ENCODE results near the gene CLK4. TPM values are rescaled to one million over a fixed set of nuclear protein-coding genes. Genes with fewer than 3 reads are reported as not detected.

The CLK4 gene
- total RNA-seq, 1 experiment from 2014 or later, result 9.8 TPM

GRCh38 chr5:178671602-178672144 is 44.8 kb upstream of the CLK4 start:
- Histone ChIP-seq H3K79me2 (ENCODE audit: insufficient read depth, low read length) (no peaks in the 10 kb centered on the region), H3K4me1 (ENCODE audit: control insufficient read depth in 1 of 2, insufficient read depth in 2 of 2, low read length in 2 of 2) (no peaks in the 10 kb centered on the region), H3K9me3 (ENCODE audit: control insufficient read depth in 1 of 2, insufficient read depth in 1 of 2, low read depth in 1 of 2, low read length in 2 of 2) (no peaks in the 10 kb centered on the region), H3K9ac (ENCODE audit: low read length) (no peak overlapping the region), H3K4me2 (ENCODE audit: low read length) (no peak overlapping the region), H3K27ac (ENCODE audit: low read depth, low read length) (no peak overlapping the region), H2AFZ (ENCODE audit: low read depth, low read length, poor library complexity, severe bottlenecking) (no peak overlapping the region), H4K20me1 (ENCODE audit: insufficient read depth) (no peaks in the 10 kb centered on the region), H3K9me2 (ENCODE audit: insufficient read depth) (no peaks in the 10 kb centered on the region), H3K27me3 (ENCODE audit: insufficient read depth, low read length) (0 out of 2 replicates have a peak, but pooled peaks cover 7% of the 10 kb centered on the region), H3K36me3 (ENCODE audit: control insufficient read depth in 1 of 2, insufficient read depth in 2 of 2, low read length in 2 of 2) (no peaks in the 10 kb centered on the region), H3K4me3 (replicated peaks in 1 of 2; ENCODE audit: low read depth in 1 of 2, low read length in 2 of 2) (no peak overlapping the region)
- no peak for ATAC-seq
- ChIA-PET CTCF (no interaction called here), POLR2A (no interaction called here), RAD21 (ENCODE audit: low non-redundant PET in 1 of 2, low total read pairs in 2 of 2, uncharacterized antibody in 2 of 2, unreplicated experiment in 2 of 2) (no interaction called here)
- TF ChIP-seq SRF (IDR thresholded peaks at IDR 0.05; ENCODE audit: low read depth), result no peak
- no peak for TF ChIP-seq ELF1 (IDR thresholded peaks at IDR 0.05; ENCODE audit: borderline replicate concordance, low read depth)
- no peak for TF ChIP-seq POLR2A (IDR thresholded peaks at IDR 0.05; ENCODE audit: borderline replicate concordance, extremely low read depth, insufficient read depth, insufficient read length)
- no peak for TF ChIP-seq CTCF (IDR thresholded peaks at IDR 0.05 in 2 of 3, conservative IDR thresholded peaks at IDR 0.05 in 1 of 3; ENCODE audit: borderline replicate concordance in 1 of 3, insufficient read depth in 1 of 3, low read depth in 2 of 3, low read length in 2 of 3)
- no peak for TF ChIP-seq EZH2phosphoT487 (IDR thresholded peaks at IDR 0.05; ENCODE audit: borderline replicate concordance)
- TF ChIP-seq CEBPB (IDR thresholded peaks at IDR 0.05; ENCODE audit: low read depth), result no peak
- DNase-seq (ENCODE audit: low read depth, low spot score), result no peak
- intact Hi-C loops (cut with micrococcal nuclease), result no loop called here
- BruUV-seq (replicated peaks), result no TSS peak

DNA sequence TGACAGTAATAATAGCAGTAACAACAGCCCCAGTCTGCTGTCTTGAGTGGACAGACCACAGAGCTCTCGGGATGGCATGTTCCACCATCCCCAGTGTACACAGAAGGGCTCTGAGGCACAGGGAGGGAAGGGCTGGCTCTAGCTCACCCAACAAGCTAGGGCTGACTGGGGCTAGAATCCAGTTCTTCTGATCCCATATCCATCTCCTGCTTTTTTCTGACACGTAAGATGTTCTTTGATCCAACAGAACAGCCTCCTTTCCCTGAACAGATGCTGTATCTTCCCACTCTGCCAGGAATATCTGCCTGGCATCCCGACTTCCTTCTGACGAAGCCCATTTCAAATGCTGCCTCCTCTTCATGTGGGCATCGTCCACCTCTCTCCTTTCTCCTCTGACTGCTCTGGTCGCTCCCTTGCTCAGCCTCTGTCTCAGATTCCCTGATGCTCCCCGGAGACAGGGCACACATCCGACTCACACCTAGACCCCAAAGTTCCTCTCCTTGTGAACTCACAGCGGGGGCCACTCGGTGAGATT is 43.6 kb upstream of the CLK4 start:
- DNase-seq (ENCODE audit: low read depth, low spot score) (no peak), ATAC-seq (no peak)
- ChIA-PET RAD21 (ENCODE audit: low non-redundant PET in 1 of 2, low total read pairs in 2 of 2, uncharacterized antibody in 2 of 2, unreplicated experiment in 2 of 2) (no interaction called here), POLR2A (no interaction called here), CTCF (no interaction called here)
- 0 out of 2 replicates have a peak, but pooled peaks cover 7% of the 10 kb centered on the region for H3K27me3 ChIP-seq (ENCODE audit: insufficient read depth, low read length)
- no peaks in the 10 kb centered on the region for H4K20me1 ChIP-seq (ENCODE audit: insufficient read depth)
- no peak overlapping the region for H3K4me2 ChIP-seq (ENCODE audit: low read length)
- H3K4me1 ChIP-seq (ENCODE audit: control insufficient read depth in 1 of 2, insufficient read depth in 2 of 2, low read length in 2 of 2), result no peaks in the 10 kb centered on the region
- no peaks in the 10 kb centered on the region for H3K36me3 ChIP-seq (ENCODE audit: control insufficient read depth in 1 of 2, insufficient read depth in 2 of 2, low read length in 2 of 2)
- H3K27ac ChIP-seq (ENCODE audit: low read depth, low read length), result no peak overlapping the region
- TF ChIP-seq TCF7L2 (IDR thresholded peaks at IDR 0.05; ENCODE audit: borderline replicate concordance, extremely low read depth, insufficient read depth, insufficient read length) (no peak), JUND (IDR thresholded peaks at IDR 0.05) (no peak), ZBTB33 (IDR thresholded peaks at IDR 0.05; ENCODE audit: extremely low read depth, insufficient replicate concordance, low read length) (no peak), CTCF (IDR thresholded peaks at IDR 0.05 in 2 of 3, conservative IDR thresholded peaks at IDR 0.05 in 1 of 3; ENCODE audit: borderline replicate concordance in 1 of 3, insufficient read depth in 1 of 3, low read depth in 2 of 3, low read length in 2 of 3) (no peak), EZH2 (IDR thresholded peaks at IDR 0.05) (no peak), SRF (IDR thresholded peaks at IDR 0.05; ENCODE audit: low read depth) (no peak)
- TF ChIP-seq, protein P1, sequence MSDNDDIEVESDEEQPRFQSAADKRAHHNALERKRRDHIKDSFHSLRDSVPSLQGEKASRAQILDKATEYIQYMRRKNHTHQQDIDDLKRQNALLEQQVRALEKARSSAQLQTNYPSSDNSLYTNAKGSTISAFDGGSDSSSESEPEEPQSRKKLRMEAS (IDR thresholded peaks at IDR 0.05), result no peak
- TF ChIP-seq, protein P2, sequence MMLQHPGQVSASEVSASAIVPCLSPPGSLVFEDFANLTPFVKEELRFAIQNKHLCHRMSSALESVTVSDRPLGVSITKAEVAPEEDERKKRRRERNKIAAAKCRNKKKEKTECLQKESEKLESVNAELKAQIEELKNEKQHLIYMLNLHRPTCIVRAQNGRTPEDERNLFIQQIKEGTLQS (IDR thresholded peaks at IDR 0.05), result no peak
- H2AFZ ChIP-seq (ENCODE audit: low read depth, low read length, poor library complexity, severe bottlenecking), result no peak overlapping the region
- no peak overlapping the region for H3K4me3 ChIP-seq (replicated peaks in 1 of 2; ENCODE audit: low read depth in 1 of 2, low read length in 2 of 2)
- intact Hi-C loops (cut with micrococcal nuclease), result no loop called here
- no peaks in the 10 kb centered on the region for H3K9me3 ChIP-seq (ENCODE audit: control insufficient read depth in 1 of 2, insufficient read depth in 1 of 2, low read depth in 1 of 2, low read length in 2 of 2)
- BruUV-seq (replicated peaks), result no TSS peak
- H3K9ac ChIP-seq (ENCODE audit: low read length), result no peak overlapping the region
- H3K79me2 ChIP-seq (ENCODE audit: insufficient read depth, low read length), result no peaks in the 10 kb centered on the region
- no peaks in the 10 kb centered on the region for H3K9me2 ChIP-seq (ENCODE audit: insufficient read depth)
